Sigmoid colon (tissue), 4 donors: ENCODE measurements around the gene DPEP2NB.

Experiments used
- CTCF ChIP-seq, 4 experiments: fragments of 450-650 bp in 3 of 4; fragments of 200-600 bp in 1 of 4; IDR thresholded peaks; one replicate each; pipeline ENCODE4 v1.5.1; 2016 to 2019; ENCODE audit warnings: antibody characterized with exemption in 4 of 4, mild to moderate bottlenecking in 3 of 4, moderate library complexity in 2 of 4
- EP300 ChIP-seq, 4 donors: sonication (generic); formaldehyde crosslinking; IDR thresholded peaks; one replicate each; pipeline ENCODE4 v1.6.1; 2017; ENCODE audit warnings: antibody characterized with exemption in 4 of 4
- POLR2A ChIP-seq, 2 donors: fragments of 450-650 bp; IDR thresholded peaks; one replicate each; pipeline ENCODE4 v1.6.1; 2016; ENCODE audit warnings: antibody characterized with exemption in 2 of 2, mild to moderate bottlenecking in 2 of 2, moderate library complexity in 2 of 2
- POLR2AphosphoS5 ChIP-seq, 4 donors: sonication (generic); formaldehyde crosslinking; IDR thresholded peaks; one replicate each; pipeline ENCODE4 v1.6.1; 2017; ENCODE audit warnings: antibody characterized with exemption in 4 of 4

- TF ChIP-seq CTCF (IDR thresholded peaks at IDR 0.05) = no peak
- no peak for TF ChIP-seq POLR2A (IDR thresholded peaks at IDR 0.05)
- TF ChIP-seq POLR2AphosphoS5 (IDR thresholded peaks at IDR 0.05) = no peak
- no peak for TF ChIP-seq EP300 (IDR thresholded peaks at IDR 0.05)
Observed at GRCh38 chr16:68015681-68016080, at the start of gene DPEP2NB.
